Right atrium auricular region (tissue), 2 donors: ENCODE results near the gene MPHOSPH9. TPM values are rescaled to one million over a fixed set of nuclear protein-coding genes. Genes with fewer than 3 reads are reported as not detected.

Experiments used
- DNase-seq: peaks from one replicate; pipeline ENCODE4 v3.0.0-alpha.2; 2019; ENCODE audit warnings: low spot score
- H3K27ac ChIP-seq, 2 donors: fragments of 200-600 bp; sonication (generic); 1 replicate in 1 of 2; 2 replicates in 1 of 2; pipeline ENCODE4 v1.5.1; 2016 to 2019
- H3K27me3 ChIP-seq, 2 donors: fragments of 200-600 bp; sonication (generic); one replicate each; pipeline versions ENCODE4 v1.5.1 to v1.6.0; 2017 to 2019
- H3K36me3 ChIP-seq: fragments of 200-600 bp; sonication (generic); one replicate; pipeline ENCODE4 v1.5.1; 2016
- H3K4me1 ChIP-seq, 2 donors: fragments of 200-600 bp; sonication (generic); one replicate each; pipeline versions ENCODE4 v1.5.1 to v1.6.0; 2017 to 2019
- H3K4me3 ChIP-seq, 2 donors: fragments of 200-600 bp; sonication (generic); 1 replicate in 1 of 2; 2 replicates in 1 of 2; pipeline ENCODE4 v1.5.1; 2017 to 2019; ENCODE audit warnings: mild to moderate bottlenecking in 1 of 2, moderate library complexity in 1 of 2
- H3K9me3 ChIP-seq, 2 donors: fragments of 200-600 bp; sonication (generic); one replicate each; pipeline ENCODE4 v1.5.1; 2019
- CTCF ChIP-seq, 2 donors: fragments of 200-600 bp; sonication (generic); IDR thresholded peaks; one replicate each; pipeline ENCODE4 v1.5.1; 2019; ENCODE audit warnings: antibody characterized with exemption in 2 of 2
- total RNA-seq, 2 donors: library from RNA; depleted of rRNA; stranded (reverse); fragments of >200 nt; gene quantifications; one replicate each; pipeline ENCODE4 v1.1.0, GENCODE V29; 2016

MPHOSPH9 gene
- total RNA-seq, 2 donors from 2014 or later = 21.0 to 33.7 TPM

GRCh38 chr12:123148655-123149054 lies 84.3 kb downstream of the MPHOSPH9 start:
- peaks cover 0 to 35% of the 10 kb centered on the region in 2 donors for H3K4me1 ChIP-seq
- no peak overlapping the region for H3K4me3 ChIP-seq
- DNase-seq = no peak
- no peaks in the 10 kb centered on the region for H3K27me3 ChIP-seq
- TF ChIP-seq CTCF (IDR thresholded peaks at IDR 0.05) = no peak
- peak overlapping the region; percentile 69 to 87 for H3K27ac ChIP-seq
- H3K36me3 ChIP-seq = no peaks in the 10 kb centered on the region
- H3K9me3 ChIP-seq = no peaks in the 10 kb centered on the region

DNA sequence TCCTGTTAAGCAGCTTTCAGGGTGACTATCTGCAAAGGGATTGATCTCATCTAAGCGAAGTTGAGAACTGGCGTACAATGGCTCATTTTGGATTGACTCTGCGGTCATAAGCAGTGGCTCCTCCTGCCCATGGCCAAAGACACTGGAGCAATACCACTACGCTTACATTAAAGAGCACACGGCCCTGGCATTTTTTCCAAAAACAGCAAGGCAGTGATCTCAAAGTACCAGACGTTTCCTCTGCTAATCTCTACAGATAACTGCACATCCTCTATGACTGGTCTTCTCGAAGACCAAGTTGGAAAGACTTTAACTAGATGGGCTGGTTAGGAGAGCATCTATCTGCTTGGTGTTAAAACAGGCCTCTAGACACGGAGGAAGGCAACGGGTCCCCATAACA lies 84.7 kb downstream of the MPHOSPH9 start:
- Histone ChIP-seq H3K27ac (peak overlapping the region in 1 of 2 donors; percentile 69), H3K4me1 (peaks cover 0 to 39% of the 10 kb centered on the region in 2 donors), H3K36me3 (no peaks in the 10 kb centered on the region), H3K9me3 (no peaks in the 10 kb centered on the region), H3K27me3 (no peaks in the 10 kb centered on the region), H3K4me3 (no peak overlapping the region)
- no peak for TF ChIP-seq CTCF (IDR thresholded peaks at IDR 0.05)
- peak; percentile 56 for DNase-seq

GRCh38 chr12:123145211-123145610 lies 87.7 kb downstream of the MPHOSPH9 start:
- peaks cover 0 to 60% of the 10 kb centered on the region in 2 donors for H3K4me1 ChIP-seq
- H3K27ac ChIP-seq = peak overlapping the region in 1 of 2 donors; percentile 34
- DNase-seq = no peak
- no peaks in the 10 kb centered on the region for H3K27me3 ChIP-seq
- H3K4me3 ChIP-seq = no peak overlapping the region
- no peaks in the 10 kb centered on the region for H3K36me3 ChIP-seq
- H3K9me3 ChIP-seq = no peaks in the 10 kb centered on the region
- TF ChIP-seq CTCF (IDR thresholded peaks at IDR 0.05) = no peak

GRCh38 chr12:123143736-123144461 lies 89.0 kb downstream of the MPHOSPH9 start:
- Histone ChIP-seq H3K27ac (peak overlapping the region; percentile 72 to 77), H3K4me1 (peaks cover 0 to 56% of the 10 kb centered on the region in 2 donors), H3K9me3 (no peaks in the 10 kb centered on the region), H3K27me3 (no peaks in the 10 kb centered on the region), H3K4me3 (no peak overlapping the region), H3K36me3 (no peaks in the 10 kb centered on the region)
- DNase-seq = no peak
- TF ChIP-seq CTCF (IDR thresholded peaks at IDR 0.05) = no peak

- Histone ChIP-seq H3K9me3 (no peaks in the 10 kb centered on the region), H3K27ac (peak overlapping the region; percentile 72 to 77), H3K27me3 (no peaks in the 10 kb centered on the region), H3K36me3 (no peaks in the 10 kb centered on the region), H3K4me1 (peaks cover 0 to 48% of the 10 kb centered on the region in 2 donors), H3K4me3 (no peak overlapping the region)
- TF ChIP-seq CTCF (IDR thresholded peaks at IDR 0.05) = no peak
- DNase-seq = no peak
Measured at GRCh38 chr12:123142921-123143735, 89.8 kb downstream of the MPHOSPH9 start.
